Thyroid gland (tissue), 4 donors: Measurements from ENCODE around the gene HIGD2A. TPM values are rescaled to one million over a fixed set of nuclear protein-coding genes. Genes with fewer than 3 reads are reported as not detected.

Experiments
- DNase-seq, 2 donors: peaks; one replicate each; pipeline ENCODE4 v3.0.0-alpha.2; 2019
- H3K27ac ChIP-seq, 3 donors: fragments of 200-600 bp; sonication (generic); 1 replicate in 2 of 3; 2 replicates in 1 of 3; pipeline ENCODE4 v1.5.1; 2016 to 2019; ENCODE audit warnings: mild to moderate bottlenecking in 1 of 3, moderate library complexity in 1 of 3
- H3K27me3 ChIP-seq: fragments of 200-600 bp; sonication (generic); one replicate; pipeline ENCODE4 v1.5.1; 2019
- H3K36me3 ChIP-seq, 2 donors: fragments of 200-600 bp; sonication (generic); one replicate each; pipeline ENCODE4 v1.5.1; 2016 to 2019
- H3K4me1 ChIP-seq, 2 donors: fragments of 200-600 bp; sonication (generic); one replicate each; pipeline ENCODE4 v1.5.1; 2017 to 2019
- H3K4me3 ChIP-seq, 3 donors: fragments of 200-600 bp; sonication (generic); replicated peaks in 1 of 3; 1 replicate in 2 of 3; 2 replicates in 1 of 3; pipeline ENCODE4 v1.5.1; 2016; ENCODE audit warnings: mild to moderate bottlenecking in 1 of 3
- H3K9me3 ChIP-seq: fragments of 200-600 bp; sonication (generic); one replicate; pipeline ENCODE4 v1.5.1; 2017
- CTCF ChIP-seq, 6 experiments: fragments of 200-600 bp in 3 of 6; fragments of 450-650 bp in 3 of 6; sonication (generic) in 3 of 6; IDR thresholded peaks; one replicate each; pipeline ENCODE4 v1.5.1; 2016 to 2019; ENCODE audit warnings: antibody characterized with exemption in 6 of 6, mild to moderate bottlenecking in 2 of 6, inconsistent platforms in 1 of 6, moderate library complexity in 1 of 6
- POLR2A ChIP-seq, 2 donors: fragments of 450-650 bp; IDR thresholded peaks; one replicate each; pipeline ENCODE4 v1.6.1; 2017; ENCODE audit warnings: antibody characterized with exemption in 2 of 2, mild to moderate bottlenecking in 2 of 2, moderate library complexity in 1 of 2
- WGBS, 2 donors: methylation state at CpG; one replicate each; pipeline ENCODE4 v1.1.5; 2017; 5-methylcytosine and 5-hydroxymethylcytosine counted together
- intact Hi-C: fragments of 100-400 bp; cut with DNase I; formaldehyde crosslinking; loops from one replicate; pipeline ENCODE4 v1.15.1; 2023
- total RNA-seq, 4 donors: library from RNA; depleted of rRNA; stranded (reverse); fragments of >200 nt; gene quantifications; one replicate each; pipeline ENCODE4 v1.2.3, GENCODE V29; 2016

HIGD2A gene
- total RNA-seq, 4 donors from 2014 or later: 112 to 188 (median 138) TPM

GRCh38 chr5:176383248-176383905 is 5.2 kb upstream of the HIGD2A start:
- Histone ChIP-seq H3K27me3 (no peaks in the 10 kb centered on the region), H3K9me3 (no peaks in the 10 kb centered on the region), H3K27ac (no peak overlapping the region), H3K36me3 (peaks cover 20 to 24% of the 10 kb centered on the region in 2 donors), H3K4me1 (peaks cover 8 to 11% of the 10 kb centered on the region in 2 donors), H3K4me3 (no peak overlapping the region)
- intact Hi-C loops: no loop called here
- DNase-seq: no peak
- TF ChIP-seq POLR2A (IDR thresholded peaks at IDR 0.05): no peak
- TF ChIP-seq CTCF (IDR thresholded peaks at IDR 0.05): no peak
- whole genome bisulfite sequencing, 2 donors: 91% methylated on average over 14 to 15 of the region's 15 CpGs

- intact Hi-C loops: no loop called here
- H3K27ac ChIP-seq: no peak overlapping the region
- 91 to 92% methylated on average over 9 of the region's 9 CpGs for WGBS, 2 donors
These were observed 4.6 kb upstream of the HIGD2A start for GRCh38 chr5:176383961-176384360.

GRCh38 chr5:176384366-176384930 is 4.1 kb upstream of the HIGD2A start:
- Histone ChIP-seq H3K27ac (no peak overlapping the region), H3K4me1 (peaks cover 8 to 11% of the 10 kb centered on the region in 2 donors), H3K27me3 (no peaks in the 10 kb centered on the region), H3K36me3 (peaks cover 20 to 24% of the 10 kb centered on the region in 2 donors), H3K9me3 (no peaks in the 10 kb centered on the region), H3K4me3 (no peak overlapping the region)
- DNase-seq: no peak
- no peak for TF ChIP-seq POLR2A (IDR thresholded peaks at IDR 0.05)
- no peak for TF ChIP-seq CTCF (IDR thresholded peaks at IDR 0.05)
- WGBS, 2 donors: 90 to 95% methylated on average over 6 to 8 of the region's 8 CpGs
- intact Hi-C loops: no loop called here

More at GRCh38 chr5:176383961-176384360, 4.6 kb upstream of the HIGD2A start:
- peaks cover 8 to 11% of the 10 kb centered on the region in 2 donors for H3K4me1 ChIP-seq
- H3K4me3 ChIP-seq: no peak overlapping the region
- H3K36me3 ChIP-seq: peaks cover 20 to 24% of the 10 kb centered on the region in 2 donors
- DNase-seq: no peak
- no peak for TF ChIP-seq POLR2A (IDR thresholded peaks at IDR 0.05)
- no peak for TF ChIP-seq CTCF (IDR thresholded peaks at IDR 0.05)
- no peaks in the 10 kb centered on the region for H3K27me3 ChIP-seq
- H3K9me3 ChIP-seq: no peaks in the 10 kb centered on the region

GRCh38 chr5:176384991-176385390 is 3.6 kb upstream of the HIGD2A start:
- Histone ChIP-seq H3K36me3 (peaks cover 20 to 24% of the 10 kb centered on the region in 2 donors), H3K4me1 (peaks cover 8 to 15% of the 10 kb centered on the region in 2 donors), H3K27ac (no peak overlapping the region), H3K9me3 (no peaks in the 10 kb centered on the region), H3K4me3 (no peak overlapping the region), H3K27me3 (no peaks in the 10 kb centered on the region)
- TF ChIP-seq CTCF (IDR thresholded peaks at IDR 0.05): no peak
- intact Hi-C loops: no loop called here
- WGBS, 2 donors: 93 to 95% methylated on average over 12 of the region's 12 CpGs
- DNase-seq: no peak

- Histone ChIP-seq H3K4me3 (no peak overlapping the region), H3K9me3 (no peaks in the 10 kb centered on the region), H3K4me1 (peaks cover 8 to 19% of the 10 kb centered on the region in 2 donors), H3K27ac (no peak overlapping the region), H3K27me3 (no peaks in the 10 kb centered on the region), H3K36me3 (peaks cover 20 to 24% of the 10 kb centered on the region in 2 donors)
- TF ChIP-seq POLR2A (IDR thresholded peaks at IDR 0.05): no peak
- no peak for TF ChIP-seq CTCF (IDR thresholded peaks at IDR 0.05)
- intact Hi-C loops: no loop called here
- 80 to 82% methylated on average over 1 of the region's 1 CpG for WGBS, 2 donors
- DNase-seq: no peak
These were observed 2.1 kb upstream of the HIGD2A start for GRCh38 chr5:176386491-176386890.
